HepG2 (cell line): ENCODE results near the gene ZNF865. TPM values are rescaled to one million over a fixed set of nuclear protein-coding genes. Genes with fewer than 3 reads are reported as not detected.
A peak's percentile ranks its signal among the peaks of the same experiment; 100 is the strongest.

Experiments
- KDM2A ChIP-seq: sonication (generic); formaldehyde crosslinking; IDR thresholded peaks from 2 replicates; pipeline ENCODE4 v1.4.0; 2020; ENCODE audit warnings: low read depth, missing genetic modification reagents, borderline replicate concordance
- LRRFIP1 ChIP-seq: sonication (generic); formaldehyde crosslinking; conservative IDR thresholded peaks from 2 replicates; pipeline ENCODE4 v1.4.0; 2020; ENCODE audit warnings: missing genetic modification reagents
- MLXIP ChIP-seq: sonication (generic); formaldehyde crosslinking; IDR thresholded peaks from 2 replicates; pipeline ENCODE4 v1.9.0; 2021; ENCODE audit warnings: missing genetic modification reagents, borderline replicate concordance
- PAF1 ChIP-seq: IDR thresholded peaks from 2 replicates; pipeline ENCODE4 v1.6.1; 2016; ENCODE audit warnings: missing genetic modification reagents, missing compliant biosample characterization
- POLR2AphosphoS5 ChIP-seq: IDR thresholded peaks from 2 replicates; pipeline ENCODE4 v1.6.1; 2012; ENCODE audit warnings: low read depth, low read length
- SNAI1 ChIP-seq: sonication (generic); formaldehyde crosslinking; IDR thresholded peaks from 2 replicates; pipeline ENCODE4 v1.5.0; 2020; ENCODE audit warnings: mild to moderate bottlenecking, missing genetic modification reagents, borderline replicate concordance
- THAP9 ChIP-seq: sonication (generic); formaldehyde crosslinking; IDR thresholded peaks from 2 replicates; pipeline ENCODE4; 2020; ENCODE audit warnings: missing genetic modification reagents, mild to moderate bottlenecking, borderline replicate concordance
- ZNF12 ChIP-seq: sonication (generic); formaldehyde crosslinking; IDR thresholded peaks from 2 replicates; pipeline ENCODE4 v1.5.0; 2020; ENCODE audit warnings: missing genetic modification reagents
- ZNF496 ChIP-seq: sonication (generic); formaldehyde crosslinking; IDR thresholded peaks from 2 replicates; pipeline ENCODE4 v1.8.1; 2023; ENCODE audit warnings: mild to moderate bottlenecking, moderate library complexity, missing genetic modification reagents; ENCODE audit not compliant: insufficient replicate concordance
- ZNF550 ChIP-seq: sonication (generic); formaldehyde crosslinking; IDR thresholded peaks from 2 replicates; pipeline ENCODE4 v1.4.0; 2020; ENCODE audit warnings: mild to moderate bottlenecking, missing genetic modification reagents, borderline replicate concordance
- polyA plus RNA-seq, 8 experiments: library from polyadenylated mRNA; depleted of rRNA in 3 of 8; stranded (reverse) in 7 of 8; unstranded in 1 of 8; fragments of >200 nt; fragmentation: Illumina TruSeq in 4 of 8; extraction: Trizol in 4 of 8; gene quantifications; 2 replicates each; pipeline versions ENCODE4 v1.2.1 to v1.2.3, GENCODE V29; 2011 to 2016; ENCODE audit warnings: low read depth in 4 of 8, missing spikeins in 1 of 8, mixed read lengths in 1 of 8; ENCODE audit not compliant: insufficient read depth in 1 of 8
- total RNA-seq, 5 experiments: library from RNA; depleted of rRNA; stranded (reverse); fragments of >200 nt; fragmentation: Illumina TruSeq; extraction: Trizol; gene quantifications; 2 replicates each; pipeline ENCODE4 v1.2.3, GENCODE V29; 2016; ENCODE audit warnings: low read depth in 1 of 5

ZNF865 gene
- total and polyA plus RNA-seq, 2 of the 13 experiments (the other 11 are each of a cell fraction or from before 2014, with no cell fraction given) = 0.93 to 1.0 TPM

- TF ChIP-seq THAP9 = peak; percentile 70
- peak; percentile 54; the same call in 1 of the 2 replicates for TF ChIP-seq POLR2AphosphoS5
- TF ChIP-seq KDM2A (CRISPR knock-in tag) = peak; percentile 96
- no peak for TF ChIP-seq ZNF496 (CRISPR knock-in tag)
- no peak for TF ChIP-seq LRRFIP1
- peak; percentile 35; the same call in 1 of the 2 replicates for TF ChIP-seq ZNF12 (CRISPR knock-in tag)
- TF ChIP-seq SNAI1 (CRISPR knock-in tag) = no peak
- no peak for TF ChIP-seq ZNF550 (CRISPR knock-in tag)
- TF ChIP-seq PAF1 (CRISPR knock-in tag) = no peak; the same call in 1 of the 2 replicates
- TF ChIP-seq MLXIP = no peak
Measured at GRCh38 chr19:55643003-55643886, 37.8 kb downstream of the ZNF865 start, which contains the start of gene ZNF581 (continued).
